Measurements from ENCODE around the gene OR2J1. TPM values are rescaled to one million over a fixed set of nuclear protein-coding genes. Genes with fewer than 3 reads are reported as not detected.
"Not testable (repeated sequence)": the region's sequence is repeated elsewhere in the genome, so short reads cannot be mapped to it uniquely, and the experiment has no call there.

OR2J1 gene
- total RNA-seq, 6 experiments from 2014 or later = not detected

GRCh38 chr6:29147074-29147473 is 47.8 kb downstream of the OR2J1 start:
- no peak for ATAC-seq
- Histone ChIP-seq H3K4me3 (no peak overlapping the region), H3K36me3 (no peaks in the 10 kb centered on the region), H3K27ac (no peak overlapping the region), H3K9me3 (no peaks in the 10 kb centered on the region), H3K4me1 (no peaks in the 10 kb centered on the region), H3K27me3 (no peaks in the 10 kb centered on the region)
- TF ChIP-seq, protein P1, sequence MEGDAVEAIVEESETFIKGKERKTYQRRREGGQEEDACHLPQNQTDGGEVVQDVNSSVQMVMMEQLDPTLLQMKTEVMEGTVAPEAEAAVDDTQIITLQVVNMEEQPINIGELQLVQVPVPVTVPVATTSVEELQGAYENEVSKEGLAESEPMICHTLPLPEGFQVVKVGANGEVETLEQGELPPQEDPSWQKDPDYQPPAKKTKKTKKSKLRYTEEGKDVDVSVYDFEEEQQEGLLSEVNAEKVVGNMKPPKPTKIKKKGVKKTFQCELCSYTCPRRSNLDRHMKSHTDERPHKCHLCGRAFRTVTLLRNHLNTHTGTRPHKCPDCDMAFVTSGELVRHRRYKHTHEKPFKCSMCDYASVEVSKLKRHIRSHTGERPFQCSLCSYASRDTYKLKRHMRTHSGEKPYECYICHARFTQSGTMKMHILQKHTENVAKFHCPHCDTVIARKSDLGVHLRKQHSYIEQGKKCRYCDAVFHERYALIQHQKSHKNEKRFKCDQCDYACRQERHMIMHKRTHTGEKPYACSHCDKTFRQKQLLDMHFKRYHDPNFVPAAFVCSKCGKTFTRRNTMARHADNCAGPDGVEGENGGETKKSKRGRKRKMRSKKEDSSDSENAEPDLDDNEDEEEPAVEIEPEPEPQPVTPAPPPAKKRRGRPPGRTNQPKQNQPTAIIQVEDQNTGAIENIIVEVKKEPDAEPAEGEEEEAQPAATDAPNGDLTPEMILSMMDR (IDR thresholded peaks at IDR 0.05) = no peak
- no peak for TF ChIP-seq POLR2A (IDR thresholded peaks at IDR 0.05)
- intact Hi-C loops (cut with DNase I) = no loop called here
- DNase-seq = no peak
- 78% methylated on average over 3 of the region's 3 CpGs for WGBS (ENCODE audit: insufficient coverage, low coverage, low lambda C conversion rate, missing lambda C conversion rate)

DNA sequence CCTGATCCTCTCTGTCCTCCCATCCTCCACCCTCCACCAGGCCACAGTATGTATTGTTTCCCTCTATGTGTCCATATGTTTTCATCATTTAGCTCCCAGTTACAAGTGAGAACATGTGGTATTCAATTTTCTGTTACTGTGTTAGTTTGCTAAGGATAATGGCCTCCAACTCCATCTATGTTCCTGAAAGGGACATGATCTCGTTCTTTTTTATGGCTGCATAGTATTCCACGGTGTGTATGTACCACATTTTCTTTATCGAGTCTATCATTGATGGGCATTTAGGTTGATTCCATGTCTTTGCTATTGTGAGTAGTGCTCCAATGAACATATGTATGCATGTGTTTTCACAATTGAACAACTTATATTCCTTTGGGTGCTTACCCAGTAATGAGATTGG is 50.2 kb downstream of the OR2J1 start:
- H3K4me1 ChIP-seq; H3K36me3 ChIP-seq; H3K27ac ChIP-seq; H3K9me3 ChIP-seq; H3K4me3 ChIP-seq; H3K27me3 ChIP-seq; DNase-seq; ATAC-seq; intact Hi-C loops (cut with DNase I): not testable (repeated sequence)
- WGBS (ENCODE audit: insufficient coverage, low coverage, low lambda C conversion rate, missing lambda C conversion rate) = 53% methylated on average over 3 of the region's 3 CpGs

Other genes with a start within 250 kb of the OR2J1 start
- 10 to 100 TPM; 31.5 to 54.8 (median 36.7) TPM for gene TRIM27, start 175.5 kb upstream of the OR2J1 start, total RNA-seq
- gene ZNF311, start 94.2 kb upstream of the OR2J1 start, total RNA-seq = under 1 TPM; 0.18 to 0.62 (median 0.41) TPM
- not detected for gene OR2W1, start 54.3 kb upstream of the OR2J1 start, total RNA-seq
- not detected for gene OR2B3, start 12.2 kb upstream of the OR2J1 start, total RNA-seq
- gene OR2J3, start 8.6 kb downstream of the OR2J1 start, total RNA-seq = not detected
- gene OR2J2, start 71.4 kb downstream of the OR2J1 start, total RNA-seq = not detected
- not detected for gene OR14J1, start 202.2 kb downstream of the OR2J1 start, total RNA-seq